ENCODE data around the gene HMGCR. TPM values are rescaled to one million over a fixed set of nuclear protein-coding genes. Genes with fewer than 3 reads are reported as not detected.

HMGCR gene
- total and polyA plus RNA-seq, 4 donors: 12.4 to 237 (median 77.1) TPM

GRCh38 chr5:75358117-75358516 is 21.1 kb downstream of the HMGCR start (continued):
- no peak for TF ChIP-seq FOXA1 (IDR thresholded peaks at IDR 0.05)
- TF ChIP-seq HNF4A (conservative IDR thresholded peaks at IDR 0.05): no peak
- TF ChIP-seq SP1 (IDR thresholded peaks at IDR 0.05): no peak

- Histone ChIP-seq H3K36me3 (ENCODE audit: control insufficient read depth in 4 of 4, insufficient read depth in 3 of 4, low read depth in 1 of 4, low read length in 3 of 4) (peaks cover 3 to 52% (median 31%) of the 10 kb centered on the region in 4 donors), H3K9ac (ENCODE audit: low read depth in 1 of 2, low read length in 2 of 2) (no peak overlapping the region), H3K27me3 (ENCODE audit: control insufficient read depth in 4 of 4, insufficient read depth in 4 of 4, low read length in 3 of 4) (no peaks in the 10 kb centered on the region), H3K9me3 (ENCODE audit: control insufficient read depth in 4 of 4, low read length in 3 of 4) (no peaks in the 10 kb centered on the region), H3K4me1 (ENCODE audit: control insufficient read depth in 4 of 4, insufficient read depth in 4 of 4, low read length in 3 of 4) (peaks cover 0 to 27% (median 21%) of the 10 kb centered on the region in 4 donors), H3K27ac (ENCODE audit: low read depth in 1 of 2, low read length in 2 of 2) (no peak overlapping the region), H3K4me3 (ENCODE audit: low read depth in 1 of 3, low read length in 3 of 3) (no peak overlapping the region)
- TF ChIP-seq FOXA2 (IDR thresholded peaks at IDR 0.05) (no peak), YY1 (IDR thresholded peaks at IDR 0.05) (no peak), NR2F2 (IDR thresholded peaks at IDR 0.05) (no peak), SP1 (IDR thresholded peaks at IDR 0.05) (no peak), CTCF (IDR thresholded peaks at IDR 0.05; ENCODE audit: low read depth, low read length, missing input control) (no peak), HNF4G (IDR thresholded peaks at IDR 0.05) (no peak), JUND (IDR thresholded peaks at IDR 0.05) (no peak), RXRA (IDR thresholded peaks at IDR 0.05) (no peak), FOXA1 (IDR thresholded peaks at IDR 0.05) (no peak), ATF3 (IDR thresholded peaks at IDR 0.05) (no peak), HNF4A (conservative IDR thresholded peaks at IDR 0.05) (no peak), GABPA (IDR thresholded peaks at IDR 0.05 in 1 of 2, conservative IDR thresholded peaks at IDR 0.05 in 1 of 2) (no peak), MAX (IDR thresholded peaks at IDR 0.05) (no peak), EGR1 (IDR thresholded peaks at IDR 0.05; ENCODE audit: low read depth in 2 of 2) (no peak)
- TF ChIP-seq, protein P1, sequence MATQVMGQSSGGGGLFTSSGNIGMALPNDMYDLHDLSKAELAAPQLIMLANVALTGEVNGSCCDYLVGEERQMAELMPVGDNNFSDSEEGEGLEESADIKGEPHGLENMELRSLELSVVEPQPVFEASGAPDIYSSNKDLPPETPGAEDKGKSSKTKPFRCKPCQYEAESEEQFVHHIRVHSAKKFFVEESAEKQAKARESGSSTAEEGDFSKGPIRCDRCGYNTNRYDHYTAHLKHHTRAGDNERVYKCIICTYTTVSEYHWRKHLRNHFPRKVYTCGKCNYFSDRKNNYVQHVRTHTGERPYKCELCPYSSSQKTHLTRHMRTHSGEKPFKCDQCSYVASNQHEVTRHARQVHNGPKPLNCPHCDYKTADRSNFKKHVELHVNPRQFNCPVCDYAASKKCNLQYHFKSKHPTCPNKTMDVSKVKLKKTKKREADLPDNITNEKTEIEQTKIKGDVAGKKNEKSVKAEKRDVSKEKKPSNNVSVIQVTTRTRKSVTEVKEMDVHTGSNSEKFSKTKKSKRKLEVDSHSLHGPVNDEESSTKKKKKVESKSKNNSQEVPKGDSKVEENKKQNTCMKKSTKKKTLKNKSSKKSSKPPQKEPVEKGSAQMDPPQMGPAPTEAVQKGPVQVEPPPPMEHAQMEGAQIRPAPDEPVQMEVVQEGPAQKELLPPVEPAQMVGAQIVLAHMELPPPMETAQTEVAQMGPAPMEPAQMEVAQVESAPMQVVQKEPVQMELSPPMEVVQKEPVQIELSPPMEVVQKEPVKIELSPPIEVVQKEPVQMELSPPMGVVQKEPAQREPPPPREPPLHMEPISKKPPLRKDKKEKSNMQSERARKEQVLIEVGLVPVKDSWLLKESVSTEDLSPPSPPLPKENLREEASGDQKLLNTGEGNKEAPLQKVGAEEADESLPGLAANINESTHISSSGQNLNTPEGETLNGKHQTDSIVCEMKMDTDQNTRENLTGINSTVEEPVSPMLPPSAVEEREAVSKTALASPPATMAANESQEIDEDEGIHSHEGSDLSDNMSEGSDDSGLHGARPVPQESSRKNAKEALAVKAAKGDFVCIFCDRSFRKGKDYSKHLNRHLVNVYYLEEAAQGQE (IDR thresholded peaks at IDR 0.05): no peak
- DNase-seq (ENCODE audit: low spot score): no peak
- 67% methylated on average over 4 of the region's 4 CpGs for WGBS
These were observed 24.3 kb downstream of the HMGCR start for GRCh38 chr5:75361310-75361709.

DNA sequence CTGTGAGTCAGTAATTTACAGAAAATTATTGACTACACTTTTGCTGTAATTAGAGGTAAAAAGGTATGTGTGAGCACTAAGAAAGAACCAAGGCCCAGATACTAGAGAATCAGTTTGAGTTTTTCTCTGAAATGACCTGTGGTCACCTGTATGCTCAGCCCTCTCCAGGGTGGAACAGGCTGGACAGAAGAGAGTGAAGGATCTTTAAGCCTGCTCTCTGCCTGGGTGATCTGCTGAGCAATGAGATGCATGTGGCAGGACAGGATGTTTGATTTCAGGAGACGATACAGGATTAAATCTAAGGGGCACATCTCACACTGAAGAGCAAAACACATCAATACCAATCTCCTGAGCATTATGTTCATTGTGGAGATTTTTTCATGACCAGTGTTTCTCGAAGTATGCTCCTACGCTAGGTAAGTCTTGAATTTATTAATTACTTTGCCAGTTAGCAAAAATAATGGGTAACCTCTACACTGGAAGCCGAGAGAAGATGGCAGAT is 25.5 kb downstream of the HMGCR start:
- H3K9me3 ChIP-seq (ENCODE audit: control insufficient read depth in 4 of 4, low read length in 3 of 4): no peaks in the 10 kb centered on the region
- H3K27me3 ChIP-seq (ENCODE audit: control insufficient read depth in 4 of 4, insufficient read depth in 4 of 4, low read length in 3 of 4): no peaks in the 10 kb centered on the region
- H3K27ac ChIP-seq (ENCODE audit: low read depth in 1 of 2, low read length in 2 of 2): no peak overlapping the region
- DNase-seq (ENCODE audit: low spot score): no peak
- H3K36me3 ChIP-seq (ENCODE audit: control insufficient read depth in 4 of 4, insufficient read depth in 3 of 4, low read depth in 1 of 4, low read length in 3 of 4): peaks cover 2 to 40% (median 19%) of the 10 kb centered on the region in 4 donors
- no peak overlapping the region for H3K4me3 ChIP-seq (ENCODE audit: low read depth in 1 of 3, low read length in 3 of 3)
- no peak overlapping the region for H3K9ac ChIP-seq (ENCODE audit: low read depth in 1 of 2, low read length in 2 of 2)
- 97% methylated on average over 4 of the region's 4 CpGs for WGBS
- peaks cover 0 to 27% (median 21%) of the 10 kb centered on the region in 4 donors for H3K4me1 ChIP-seq (ENCODE audit: control insufficient read depth in 4 of 4, insufficient read depth in 4 of 4, low read length in 3 of 4)
- TF ChIP-seq SP1 (IDR thresholded peaks at IDR 0.05) (no peak), FOXA2 (IDR thresholded peaks at IDR 0.05) (no peak), CTCF (IDR thresholded peaks at IDR 0.05; ENCODE audit: low read depth, low read length, missing input control) (no peak), NR2F2 (IDR thresholded peaks at IDR 0.05) (no peak), EGR1 (IDR thresholded peaks at IDR 0.05; ENCODE audit: low read depth in 2 of 2) (no peak), RAD21 (IDR thresholded peaks at IDR 0.05) (no peak), FOXA1 (IDR thresholded peaks at IDR 0.05) (no peak), GABPA (IDR thresholded peaks at IDR 0.05 in 1 of 2, conservative IDR thresholded peaks at IDR 0.05 in 1 of 2) (no peak), YY1 (IDR thresholded peaks at IDR 0.05) (no peak), HNF4A (conservative IDR thresholded peaks at IDR 0.05) (no peak), TAF1 (conservative IDR thresholded peaks at IDR 0.05) (no peak)
- TF ChIP-seq, protein P1 (IDR thresholded peaks at IDR 0.05): no peak
